Stimulated activated CD8-positive, alpha-beta memory T cell treated with anti-CD3 and anti-CD28 coated beads, Interleukin-15, amount 100 ng/mL, for 24 hours (primary cell): ENCODE measurements around the gene TRAF3IP1.

Source experiments
- DNase-seq: peaks from one replicate; pipeline ENCODE4 v3.0.0-alpha.2; 2020; ENCODE audit warnings: low read depth

Gene TRAF3IP1

GRCh38 chr2:238408615-238409340, 88.5 kb downstream of the TRAF3IP1 start:
- DNase-seq, result no peak

DNA sequence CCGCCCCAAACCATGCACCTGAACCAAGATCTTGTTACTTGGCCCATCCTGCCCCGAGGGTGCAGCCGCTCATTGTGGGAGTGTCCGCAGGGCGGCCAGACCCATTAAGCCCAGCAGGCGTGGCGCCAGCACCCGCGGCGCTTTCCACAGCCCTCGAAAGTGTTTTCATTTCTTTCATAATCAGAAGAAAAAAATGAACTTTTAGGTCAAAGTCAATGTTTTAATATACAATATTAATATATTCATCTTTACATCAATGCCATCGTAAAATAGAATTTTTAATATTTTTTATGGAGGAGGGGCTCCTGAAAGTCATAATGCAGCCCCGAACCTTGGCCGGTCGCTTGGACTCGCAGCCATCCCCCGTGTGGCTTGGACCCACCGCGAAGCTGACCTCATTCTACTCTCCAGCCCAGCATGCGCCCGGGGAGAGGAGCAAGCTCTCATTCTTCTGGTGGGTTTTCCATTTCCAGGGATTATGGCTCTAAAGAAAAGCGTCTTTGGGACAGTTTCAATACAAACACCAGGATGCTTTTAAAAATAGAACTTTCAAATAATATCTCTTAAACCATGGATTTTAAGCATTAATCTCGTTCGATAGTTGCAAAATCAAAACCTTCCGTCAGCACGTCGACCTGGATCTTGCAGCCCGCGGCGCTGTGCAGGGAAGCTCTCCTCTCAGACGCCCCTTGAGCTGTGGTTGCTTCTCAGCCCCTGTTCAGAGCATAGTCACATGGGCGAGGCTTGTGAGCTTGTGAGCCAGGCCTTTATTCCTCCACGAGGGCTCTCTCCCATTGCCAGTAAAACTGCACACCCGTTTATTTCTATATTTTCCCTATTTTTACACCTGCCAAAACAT, 89.3 kb downstream of the TRAF3IP1 start:
- DNase-seq, result no peak

GRCh38 chr2:238412067-238412767, 91.9 kb downstream of the TRAF3IP1 start:
- DNase-seq, result no peak

DNA sequence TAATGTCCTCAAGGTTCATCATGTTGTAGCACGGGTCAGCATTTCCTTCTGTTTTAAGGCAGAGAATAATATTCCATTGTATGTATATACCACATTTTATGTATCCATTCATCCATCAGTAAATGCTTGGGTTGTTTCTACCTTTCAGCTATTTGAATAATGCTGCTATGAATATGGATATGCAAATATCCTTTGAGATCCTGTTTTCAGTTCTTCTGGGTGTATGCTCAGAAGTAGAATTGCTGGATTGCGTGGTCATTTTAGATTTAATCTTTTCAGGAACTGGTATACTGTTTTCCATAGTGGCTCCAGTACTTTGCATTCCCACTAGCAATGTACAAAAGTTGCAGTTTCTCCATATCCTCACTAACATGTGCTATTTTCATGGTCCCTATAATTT, 93.0 kb downstream of the TRAF3IP1 start:
- DNase-seq, result no peak

DNA sequence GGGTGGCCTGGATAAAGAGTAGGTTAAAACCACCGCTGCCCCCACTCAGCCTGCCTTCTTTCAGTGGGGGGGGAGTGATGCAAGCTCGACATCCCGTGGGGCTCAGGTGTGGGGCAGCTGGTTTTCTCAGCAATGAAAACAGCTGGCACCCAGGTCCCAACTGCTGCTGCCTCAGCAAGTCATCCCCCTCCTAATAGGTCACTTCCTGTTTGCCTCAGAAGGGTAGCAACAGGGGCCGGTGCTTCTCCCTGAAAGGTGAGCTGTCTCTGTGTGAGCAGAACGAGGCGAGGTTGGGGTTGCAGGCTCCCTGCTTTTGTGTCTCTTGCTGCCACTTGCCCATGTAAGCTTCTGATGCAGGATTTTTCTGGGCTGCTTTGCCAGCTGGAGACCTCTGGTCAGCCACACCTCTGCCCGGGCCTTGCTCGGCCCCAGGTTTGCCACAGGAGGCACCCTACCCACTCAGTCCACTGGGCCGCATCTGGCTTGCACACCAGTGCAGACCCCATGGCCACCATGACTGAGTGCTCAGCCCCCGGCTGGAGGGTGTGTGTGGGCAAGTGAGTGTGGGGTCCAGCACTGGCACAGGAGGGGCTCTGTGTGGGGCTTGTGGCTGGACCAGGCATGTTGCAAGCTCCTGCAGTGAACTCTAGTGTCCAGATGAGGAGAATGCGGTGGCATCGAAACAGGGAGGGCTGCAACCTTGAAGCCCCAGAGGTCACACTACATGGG, 94.9 kb downstream of the TRAF3IP1 start:
- no peak for DNase-seq

- no peak for DNase-seq
Measured at GRCh38 chr2:238415893-238416292, 95.6 kb downstream of the TRAF3IP1 start.

- DNase-seq, result no peak
Measured at GRCh38 chr2:238418196-238418998, 98.1 kb downstream of the TRAF3IP1 start.

DNA sequence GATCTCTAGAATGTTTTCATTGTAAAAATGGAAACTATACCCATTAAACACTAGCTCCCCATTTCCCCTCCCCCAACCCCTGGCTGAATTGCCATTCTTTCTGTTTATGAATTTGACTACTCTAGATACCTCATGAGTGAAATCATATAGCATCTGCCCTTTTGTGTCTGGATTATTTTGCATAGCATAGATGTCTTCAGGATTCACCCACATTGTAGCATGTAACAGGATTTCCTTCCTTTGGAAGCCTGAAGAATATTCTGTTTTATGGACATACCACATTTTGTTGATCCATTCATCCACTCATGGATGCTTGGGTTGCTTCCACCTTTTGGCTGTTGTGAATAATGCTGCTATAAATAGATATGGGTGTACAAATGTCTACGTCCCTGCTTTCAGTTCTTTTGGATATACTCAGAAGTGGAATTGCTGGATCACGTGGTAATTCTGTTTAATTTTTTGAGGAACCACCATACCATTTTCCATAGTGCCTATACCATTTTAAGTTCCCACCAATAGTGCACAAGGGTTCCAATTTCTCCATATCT, 98.8 kb downstream of the TRAF3IP1 start:
- no peak for DNase-seq

DNA sequence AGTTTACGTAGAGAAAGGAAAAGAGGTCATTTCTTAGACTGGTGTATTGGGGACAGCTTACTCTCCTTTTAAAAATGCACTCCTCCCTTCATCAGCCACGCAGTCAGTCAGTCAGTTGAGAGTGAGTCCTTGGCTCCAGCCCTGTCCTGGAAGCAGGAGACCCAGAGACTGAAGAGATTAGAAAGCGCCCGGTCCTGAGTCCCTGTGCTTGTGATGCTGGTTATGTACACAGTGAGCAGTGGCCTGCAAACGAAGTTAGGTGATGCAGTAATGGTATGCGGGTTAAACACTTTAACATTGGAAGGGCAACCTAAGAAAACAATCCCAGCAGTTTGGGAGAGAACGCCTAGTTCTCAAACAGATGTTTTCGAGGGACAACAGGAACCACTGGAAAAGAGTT, 100.1 kb downstream of the TRAF3IP1 start:
- no peak for DNase-seq

DNA sequence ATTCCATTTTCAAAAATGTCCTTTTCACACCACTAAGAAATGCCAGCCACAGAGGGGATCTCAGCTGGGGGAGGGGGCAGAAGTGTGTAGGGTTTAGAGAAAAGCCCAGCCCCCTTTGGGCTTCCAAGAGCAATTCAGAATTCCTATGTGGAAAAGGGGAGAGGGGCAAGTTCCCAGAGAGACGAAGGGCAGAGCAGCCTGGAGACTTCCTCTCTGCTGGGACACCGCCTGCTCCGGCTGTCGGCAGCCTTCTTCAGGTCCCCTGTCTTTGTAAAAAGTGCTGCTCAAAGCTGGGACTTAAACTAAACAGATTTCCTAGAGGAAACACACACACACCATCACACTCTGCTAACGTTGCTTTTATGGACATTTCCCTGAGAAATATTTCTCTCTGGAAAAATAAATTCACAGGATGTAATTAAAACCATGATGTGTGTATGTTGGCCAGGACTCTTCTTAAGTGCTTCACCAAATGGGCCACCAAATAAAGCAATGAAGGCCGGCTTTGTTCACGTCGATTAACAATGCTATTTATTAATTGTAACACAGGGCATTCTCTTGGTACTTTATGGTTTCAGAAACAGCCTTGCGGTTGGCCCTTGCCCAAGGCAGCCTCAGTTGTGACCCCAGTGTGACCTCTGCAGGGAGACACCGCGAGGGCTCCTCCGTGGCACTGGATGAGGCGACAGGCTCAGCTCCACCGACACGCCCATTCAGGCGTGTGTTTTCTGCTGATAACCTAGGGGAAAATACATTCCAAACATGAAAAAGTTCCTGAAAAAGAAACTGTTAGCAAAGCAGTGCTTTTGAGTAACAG, 100.8 kb downstream of the TRAF3IP1 start:
- no peak for DNase-seq

DNA sequence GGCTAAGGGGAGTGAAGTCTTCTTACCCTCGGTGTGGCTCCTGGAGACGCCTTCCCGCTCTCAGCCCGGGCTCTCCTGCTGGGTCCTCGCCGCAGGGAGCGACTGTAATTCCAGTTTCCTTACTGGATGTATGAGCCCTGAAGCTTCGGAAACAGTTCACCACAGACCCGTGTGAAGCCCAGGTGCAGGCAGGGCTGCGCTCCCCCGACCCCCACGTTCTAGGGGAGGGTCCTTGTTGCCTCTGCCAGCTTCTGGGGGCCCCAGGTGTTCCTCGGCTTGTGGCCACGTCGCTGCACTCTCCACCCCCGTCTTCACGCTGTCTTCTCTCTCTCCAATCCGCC, 101.3 kb downstream of the TRAF3IP1 start:
- no peak for DNase-seq

GRCh38 chr2:238422285-238422684, 102.0 kb downstream of the TRAF3IP1 start:
- DNase-seq, result no peak

DNA sequence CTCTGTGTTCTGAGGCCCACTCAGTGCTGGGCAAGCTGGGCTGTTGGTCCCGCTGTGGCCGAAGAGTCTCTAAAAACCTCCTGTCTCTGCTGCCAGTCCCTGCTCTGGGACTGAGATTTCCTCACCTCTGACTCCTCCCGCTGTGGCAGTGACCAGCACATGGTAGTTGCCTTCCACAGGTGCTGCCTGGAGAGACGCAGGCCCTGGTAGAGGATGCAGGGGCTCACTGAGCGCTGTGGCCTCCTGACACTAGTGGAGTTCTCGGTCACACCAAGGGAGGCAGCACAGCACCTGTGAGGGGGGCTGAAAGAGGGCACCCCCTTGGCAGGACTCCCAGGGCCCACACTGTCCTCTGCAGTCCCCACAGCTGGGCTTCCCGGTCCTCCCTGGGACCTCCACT, 102.6 kb downstream of the TRAF3IP1 start:
- DNase-seq, result no peak

DNA sequence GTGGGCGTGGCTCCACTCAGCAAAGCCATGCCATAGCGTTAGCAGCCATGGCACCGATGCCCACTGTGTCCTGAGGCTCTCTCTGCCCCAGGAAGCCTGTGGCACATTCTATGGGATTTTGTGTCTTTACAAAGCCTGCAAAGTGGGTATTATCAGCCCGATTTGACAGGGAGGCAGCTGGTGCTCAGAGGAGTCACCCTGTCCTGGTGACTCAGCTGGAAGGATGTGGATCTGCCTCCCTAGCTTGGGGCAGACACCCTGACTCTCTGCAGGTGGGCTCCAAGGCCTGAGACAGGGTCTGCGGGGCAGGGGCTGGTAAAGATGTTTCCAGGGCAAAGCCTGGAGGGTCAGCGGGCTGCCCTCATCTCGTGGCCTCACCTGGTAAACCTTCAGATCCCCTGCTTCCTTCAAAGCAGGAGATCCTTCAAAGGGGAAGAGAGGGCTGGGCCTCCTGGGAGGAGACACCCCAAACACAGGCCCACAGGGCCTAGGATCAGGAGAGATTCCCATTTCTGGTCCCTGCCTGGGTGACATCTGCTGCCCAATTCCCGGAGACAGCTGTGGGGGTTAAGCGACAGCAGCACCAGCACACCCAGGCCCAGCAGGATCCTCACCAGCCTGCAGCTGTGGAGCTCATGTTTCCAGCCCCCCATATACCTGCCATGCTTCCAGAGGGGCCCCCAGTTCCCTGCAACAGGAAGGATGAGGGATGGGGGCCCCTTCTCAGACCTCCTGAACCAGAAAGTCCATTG, 103.4 kb downstream of the TRAF3IP1 start:
- no peak for DNase-seq

DNA sequence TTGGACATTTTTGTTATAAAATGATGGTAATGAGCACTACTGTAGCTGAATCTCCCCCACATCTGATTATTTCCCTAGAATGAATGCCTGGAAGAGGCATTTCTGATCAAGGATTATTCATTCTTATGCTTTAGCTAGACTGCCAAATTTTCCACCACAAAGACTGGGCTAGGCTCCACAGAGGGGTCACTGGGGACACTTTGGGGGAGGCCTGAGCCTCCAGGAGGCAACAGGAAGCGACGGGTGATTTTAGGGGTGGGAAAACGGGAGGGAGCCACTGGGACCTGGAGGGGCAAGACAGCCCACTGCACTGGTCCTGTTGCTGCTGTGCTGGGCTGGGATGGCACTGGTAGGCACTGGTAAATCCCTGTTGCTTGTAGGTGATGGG, 104.0 kb downstream of the TRAF3IP1 start:
- no peak for DNase-seq

DNA sequence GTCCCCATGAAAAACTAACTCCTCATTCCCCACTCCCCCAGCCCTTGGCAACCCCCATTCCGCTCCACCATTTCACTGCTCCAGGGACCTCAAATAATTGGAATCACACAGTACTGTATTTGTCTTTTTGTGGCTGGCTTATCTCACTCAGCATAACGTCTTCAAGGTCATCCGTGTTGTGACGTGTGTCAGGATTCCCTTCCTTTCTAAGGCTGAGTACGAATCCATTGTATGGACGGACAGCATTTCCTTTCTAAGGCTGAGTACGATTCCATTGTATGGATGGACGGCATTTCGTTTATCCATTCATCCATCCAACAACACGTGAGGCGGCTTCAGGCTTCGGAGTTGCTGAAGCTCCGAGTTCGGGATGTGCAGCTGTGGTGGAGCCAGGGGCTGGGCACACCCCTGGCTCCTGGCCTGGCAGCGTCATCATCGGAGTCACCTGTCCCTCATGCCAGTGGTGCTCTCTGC, 105.2 kb downstream of the TRAF3IP1 start:
- no peak for DNase-seq

- no peak for DNase-seq
Measured at GRCh38 chr2:238425979-238426567, 105.8 kb downstream of the TRAF3IP1 start.

DNA sequence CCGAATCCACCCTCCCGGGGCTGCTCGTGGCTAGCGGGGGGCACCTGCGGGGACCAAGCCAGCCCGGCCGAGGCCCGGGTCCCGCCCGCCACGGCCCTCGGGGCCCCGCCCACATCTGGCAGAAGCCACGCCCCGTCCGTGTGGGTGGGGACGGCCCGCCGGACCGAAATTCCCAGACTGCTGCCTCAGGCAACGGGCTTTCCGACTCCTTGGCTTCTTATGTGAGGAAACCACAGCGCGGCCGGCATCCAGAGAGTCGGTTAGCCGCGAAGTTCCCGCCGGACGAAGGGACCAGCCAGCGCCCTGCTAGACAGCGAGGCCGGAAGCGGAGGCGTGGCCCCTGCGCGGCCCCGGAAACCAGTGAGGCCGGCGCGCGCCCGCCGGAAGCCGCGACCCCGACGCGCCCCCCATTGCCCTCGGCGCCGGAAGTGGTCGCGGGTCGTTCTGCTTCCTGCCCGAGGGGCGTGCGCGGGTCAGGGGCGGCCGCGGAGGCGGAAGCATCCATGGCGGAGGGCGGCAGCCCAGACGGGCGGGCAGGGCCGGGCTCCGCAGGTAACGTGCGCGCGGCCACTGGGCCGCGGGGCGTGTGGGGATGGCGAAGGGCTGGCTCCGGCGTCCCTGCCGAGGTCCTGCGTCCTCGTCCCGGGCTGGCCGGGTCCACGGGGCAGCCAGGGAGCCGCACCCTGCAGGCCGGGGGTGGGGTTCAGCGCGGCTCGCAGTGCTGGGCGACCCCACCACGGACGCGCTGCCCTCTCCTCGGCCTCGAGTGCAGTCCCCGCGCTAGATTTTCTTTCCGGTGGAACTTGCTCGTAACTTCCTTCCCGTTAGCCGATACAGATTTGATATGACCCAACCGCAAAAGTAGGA, 106.5 kb downstream of the TRAF3IP1 start, which contains the start of gene ASB1:
ASB1 (plus strand) TSS at position 360 of the 867 bp plus-strand sequence; CDS start at position 504, 144 bp downstream.
- peak; percentile 70 for DNase-seq
